Muscle of leg (tissue), 11 donors: Measurements from ENCODE around the gene C2orf81. TPM values are rescaled to one million over a fixed set of nuclear protein-coding genes. Genes with fewer than 3 reads are reported as not detected.

ENCODE experiments used
- DNase-seq: peaks from one replicate; pipeline ENCODE4 v3.0.0; 2013
- H3K27ac ChIP-seq: one replicate; pipeline ENCODE4 v1.5.1; 2013; ENCODE audit warnings: mild to moderate bottlenecking, low read length, control low read depth
- H3K27me3 ChIP-seq: one replicate; pipeline ENCODE4 v1.6.1; 2013; ENCODE audit warnings: low read length; ENCODE audit not compliant: control insufficient read depth, insufficient read depth
- H3K36me3 ChIP-seq: one replicate; pipeline ENCODE4 v1.6.1; 2013; ENCODE audit warnings: low read length; ENCODE audit not compliant: control insufficient read depth, insufficient read depth
- H3K4me1 ChIP-seq: one replicate; pipeline ENCODE4 v1.6.1; 2013; ENCODE audit warnings: low read length; ENCODE audit not compliant: control insufficient read depth, insufficient read depth
- H3K4me3 ChIP-seq: one replicate; pipeline ENCODE4 v1.5.1; 2013; ENCODE audit warnings: low read length, control low read depth
- H3K9me3 ChIP-seq: replicated peaks from 2 replicates; pipeline ENCODE4 v1.6.1; 2013; ENCODE audit warnings: low read depth, low read length; ENCODE audit not compliant: control insufficient read depth
- WGBS: methylation state at CpG from one replicate; pipeline ENCODE4 v1.1.5; 2013; ENCODE audit warnings: missing lambda C conversion rate; ENCODE audit not compliant: insufficient coverage; 5-methylcytosine and 5-hydroxymethylcytosine counted together
- polyA plus RNA-seq, 8 donors: library from polyadenylated mRNA; unstranded; fragments of 120-200 nt; gene quantifications; one replicate each; pipeline versions ENCODE4 v1.2.1 to v1.2.3, GENCODE V29; 2013; ENCODE audit warnings: inconsistent platforms in 1 of 8, low replicate concordance in 1 of 8; ENCODE audit not compliant: insufficient read length in 8 of 8, insufficient read depth in 1 of 8
- total RNA-seq: library from RNA; stranded (reverse); fragments of 120-200 nt; gene quantifications from one replicate; pipeline ENCODE4 v1.2.4, GENCODE V29; 2013

The C2orf81 gene
- total and polyA plus RNA-seq, 9 donors, result 1.4 to 3.6 (median 2.6) TPM

- WGBS, result 57% methylated on average over 7 of the region's 13 CpGs
- no peak for DNase-seq
- Histone ChIP-seq H3K9me3 (no peaks in the 10 kb centered on the region), H3K4me3 (no peak overlapping the region), H3K27me3 (no peaks in the 10 kb centered on the region), H3K27ac (no peak overlapping the region), H3K4me1 (peaks cover 11% of the 10 kb centered on the region), H3K36me3 (peaks cover 6% of the 10 kb centered on the region)
Observed at GRCh38 chr2:74392449-74392743, 29.0 kb downstream of the C2orf81 start.

DNA sequence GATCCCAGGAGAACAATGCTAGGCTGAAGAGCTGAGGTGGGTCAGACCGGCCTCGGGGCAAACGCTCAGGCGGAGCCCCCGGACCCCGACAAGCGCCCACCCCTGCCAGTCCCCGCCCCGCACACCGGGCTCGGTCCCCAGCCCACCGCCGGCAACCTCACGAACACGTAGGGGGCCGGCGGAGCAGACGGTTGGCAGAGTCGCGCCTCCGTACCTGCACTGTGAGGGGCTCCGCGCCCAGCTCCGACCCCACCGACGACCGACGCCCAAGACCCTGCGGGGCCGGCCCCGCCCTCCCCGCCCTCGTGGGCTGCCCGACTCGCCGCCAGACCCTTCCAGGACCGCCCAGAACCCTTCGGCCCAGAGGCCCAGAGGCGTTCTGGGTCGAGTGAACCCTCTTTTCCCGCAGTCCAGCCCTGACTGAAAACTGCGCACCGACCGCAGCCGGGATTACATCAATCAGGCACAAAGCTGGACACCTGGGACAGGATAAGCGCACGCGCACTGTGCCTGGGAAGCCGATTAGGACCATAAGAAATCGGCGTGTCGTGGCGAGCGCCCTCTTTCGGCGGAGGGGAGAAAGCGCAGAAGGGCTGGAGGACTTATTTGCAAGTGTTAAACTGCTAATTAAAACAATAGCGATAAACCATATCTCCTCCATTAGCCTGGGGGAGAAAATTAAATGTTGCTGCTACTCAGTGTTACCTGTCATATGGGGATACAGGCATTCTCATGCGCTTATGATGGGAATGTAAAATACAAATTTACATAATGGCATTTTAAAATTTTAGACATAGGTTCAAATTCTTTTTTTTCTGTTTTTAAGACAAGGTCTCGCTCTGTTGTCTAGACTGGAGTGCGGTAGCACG is 29.6 kb downstream of the C2orf81 start:
- Histone ChIP-seq H3K27ac (peak overlapping the region; percentile 92), H3K4me1 (peaks cover 11% of the 10 kb centered on the region), H3K9me3 (no peaks in the 10 kb centered on the region), H3K36me3 (peaks cover 8% of the 10 kb centered on the region), H3K4me3 (peak overlapping the region; percentile 93), H3K27me3 (no peaks in the 10 kb centered on the region)
- under 1% methylated on average over 54 of the region's 62 CpGs for WGBS
- peak; percentile 95 for DNase-seq

GRCh38 chr2:74391209-74391579 is 30.2 kb downstream of the C2orf81 start:
- WGBS, result 0% methylated on average over 7 of the region's 11 CpGs
- H3K27me3 ChIP-seq, result no peaks in the 10 kb centered on the region
- H3K27ac ChIP-seq, result peak overlapping the region; percentile 92
- H3K4me3 ChIP-seq, result peak overlapping the region; percentile 93
- peaks cover 11% of the 10 kb centered on the region for H3K4me1 ChIP-seq
- H3K36me3 ChIP-seq, result peaks cover 8% of the 10 kb centered on the region
- no peaks in the 10 kb centered on the region for H3K9me3 ChIP-seq
- DNase-seq, result peak; percentile 58

DNA sequence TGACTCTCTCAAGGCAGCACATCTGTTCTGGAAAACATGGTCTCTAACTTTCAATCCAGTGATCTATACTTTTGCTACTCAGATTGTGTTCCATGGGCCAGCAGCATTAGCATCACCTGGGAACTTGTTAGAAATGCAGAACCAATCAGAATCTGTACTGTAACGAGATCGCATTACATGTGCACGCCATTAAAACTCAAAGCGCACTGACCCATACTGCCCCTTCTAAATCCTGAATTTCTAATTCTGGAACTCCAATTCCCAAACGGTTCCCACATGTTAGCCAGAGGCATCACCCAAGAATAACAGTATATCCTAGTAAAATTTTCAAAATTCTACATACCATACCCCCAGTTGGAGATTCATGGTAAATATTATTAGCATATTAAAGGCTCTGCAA is 30.8 kb downstream of the C2orf81 start:
- peaks cover 11% of the 10 kb centered on the region for H3K36me3 ChIP-seq
- H3K27ac ChIP-seq, result no peak overlapping the region
- H3K9me3 ChIP-seq, result no peaks in the 10 kb centered on the region
- peak overlapping the region; percentile 93 for H3K4me3 ChIP-seq
- DNase-seq, result no peak
- H3K27me3 ChIP-seq, result no peaks in the 10 kb centered on the region
- peaks cover 11% of the 10 kb centered on the region for H3K4me1 ChIP-seq
- WGBS, result 30% methylated on average over 3 of the region's 5 CpGs

DNA sequence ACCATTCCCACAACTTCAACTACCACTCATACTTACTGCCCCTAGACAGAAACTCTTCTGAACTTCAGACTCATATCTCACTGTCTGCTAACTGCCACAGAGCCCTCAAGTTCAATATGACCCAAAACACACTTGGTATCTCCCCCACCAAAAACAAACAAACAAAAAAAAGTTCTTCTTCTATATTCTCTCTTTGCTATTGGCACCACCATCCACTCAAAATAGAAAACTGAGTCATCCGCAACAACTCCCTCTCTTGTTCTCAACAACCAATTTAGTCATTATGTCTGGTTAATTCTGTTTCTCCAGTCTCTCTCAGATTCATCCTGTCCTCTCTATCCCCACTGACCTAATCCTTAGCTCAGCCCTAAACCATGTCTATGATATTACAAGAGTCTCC is 34.1 kb downstream of the C2orf81 start:
- Histone ChIP-seq H3K9me3 (no peaks in the 10 kb centered on the region), H3K4me3 (no peak overlapping the region), H3K36me3 (peaks cover 28% of the 10 kb centered on the region), H3K4me1 (peaks cover 11% of the 10 kb centered on the region), H3K27me3 (no peaks in the 10 kb centered on the region), H3K27ac (no peak overlapping the region)
- no peak for DNase-seq
- WGBS, result no CpG with 5 or more reads among the region's 1 CpG

GRCh38 chr2:74385396-74385795 is 36.0 kb downstream of the C2orf81 start:
- Histone ChIP-seq H3K4me3 (no peak overlapping the region), H3K27ac (no peak overlapping the region), H3K36me3 (peaks cover 28% of the 10 kb centered on the region), H3K9me3 (no peaks in the 10 kb centered on the region), H3K4me1 (peaks cover 8% of the 10 kb centered on the region), H3K27me3 (no peaks in the 10 kb centered on the region)
- WGBS, result 73% methylated on average over 5 of the region's 8 CpGs
- DNase-seq, result no peak

GRCh38 chr2:74384051-74384450 is 37.4 kb downstream of the C2orf81 start:
- no peak for DNase-seq
- no peak overlapping the region for H3K4me3 ChIP-seq
- WGBS, result 70% methylated on average over 2 of the region's 3 CpGs
- no peaks in the 10 kb centered on the region for H3K9me3 ChIP-seq
- no peaks in the 10 kb centered on the region for H3K27me3 ChIP-seq
- no peak overlapping the region for H3K27ac ChIP-seq
- peaks cover 28% of the 10 kb centered on the region for H3K36me3 ChIP-seq
- H3K4me1 ChIP-seq, result peaks cover 12% of the 10 kb centered on the region

DNA sequence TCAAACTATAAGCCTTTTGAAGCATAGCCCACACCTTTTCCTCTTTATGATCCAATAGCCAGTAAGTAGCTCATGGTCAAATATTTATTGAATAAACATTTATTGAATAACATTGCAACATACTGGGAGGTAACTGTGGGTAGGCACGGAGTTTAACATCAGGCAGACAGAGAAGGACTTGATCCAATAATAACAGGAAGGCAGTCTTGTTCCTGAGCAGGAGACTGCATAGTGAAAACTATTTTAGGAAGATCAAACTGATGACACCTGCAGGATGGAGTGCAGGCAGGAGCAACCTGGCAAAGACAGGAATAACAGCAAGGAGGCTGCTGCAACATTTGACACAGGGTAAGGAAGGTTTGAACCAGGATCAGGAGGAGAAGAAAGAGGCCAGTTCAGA is 38.2 kb downstream of the C2orf81 start:
- Histone ChIP-seq H3K9me3 (no peaks in the 10 kb centered on the region), H3K36me3 (peaks cover 28% of the 10 kb centered on the region), H3K4me3 (no peak overlapping the region), H3K27me3 (no peaks in the 10 kb centered on the region), H3K4me1 (peaks cover 10% of the 10 kb centered on the region), H3K27ac (no peak overlapping the region)
- no peak for DNase-seq
- WGBS, result 67% methylated on average over 1 of the region's 1 CpG

DNA sequence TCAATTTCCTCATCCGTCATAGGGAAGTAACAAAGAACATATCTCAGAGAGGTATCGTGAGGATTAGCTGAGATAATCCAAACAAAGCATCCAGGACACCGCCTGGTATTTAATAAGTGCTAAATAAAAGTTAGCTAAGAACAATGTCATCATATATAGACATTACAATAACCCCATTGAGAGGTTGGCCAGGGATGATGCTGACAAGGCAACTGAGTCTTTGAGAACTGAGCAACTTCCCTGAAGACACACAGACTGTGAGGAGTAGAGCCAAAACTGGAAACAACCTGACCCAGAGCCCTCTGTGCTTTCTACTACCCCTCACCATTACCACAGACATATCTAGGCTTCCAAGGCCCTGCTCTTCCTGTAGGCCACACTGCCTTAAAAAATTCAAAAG is 39.7 kb downstream of the C2orf81 start:
- no peak for DNase-seq
- no peaks in the 10 kb centered on the region for H3K27me3 ChIP-seq
- no CpG with 5 or more reads among the region's 3 CpGs for WGBS
- no peaks in the 10 kb centered on the region for H3K9me3 ChIP-seq
- H3K27ac ChIP-seq, result no peak overlapping the region
- peaks cover 35% of the 10 kb centered on the region for H3K36me3 ChIP-seq
- H3K4me3 ChIP-seq, result no peak overlapping the region
- H3K4me1 ChIP-seq, result peaks cover 10% of the 10 kb centered on the region

GRCh38 chr2:74379851-74380789 is 41.3 kb downstream of the C2orf81 start, which contains the start of gene DCTN1:
DCTN1 (minus strand) TSS chr2:74380311; CDS start chr2:74380037, 274 bp downstream.
- WGBS, result 6% methylated on average over 10 of the region's 14 CpGs

More at GRCh38 chr2:74379851-74380789, 41.3 kb downstream of the C2orf81 start, which contains the start of gene DCTN1:
- DNase-seq, result peak; percentile 86
- Histone ChIP-seq H3K9me3 (no peaks in the 10 kb centered on the region), H3K4me1 (peaks cover 10% of the 10 kb centered on the region), H3K4me3 (peak within 1 kb of the TSS; percentile 23), H3K27me3 (no peaks in the 10 kb centered on the region), H3K27ac (no peak within 1 kb of the TSS), H3K36me3 (peaks cover 40% of the 10 kb centered on the region)
